IPS-18a (cell line): ENCODE data around the gene CCT6A.
"Not testable (repeated sequence)": the region's sequence is repeated elsewhere in the genome, so short reads cannot be mapped to it uniquely, and the experiment has no call there.

Experiments used
- H3K27ac ChIP-seq: one replicate; pipeline ENCODE4 v1.5.1; 2013; ENCODE audit warnings: low read length
- H3K27me3 ChIP-seq: one replicate; pipeline ENCODE4 v1.6.1; 2013; ENCODE audit warnings: mild to moderate bottlenecking, low read length; ENCODE audit not compliant: control insufficient read depth, insufficient read depth
- H3K36me3 ChIP-seq: one replicate; pipeline ENCODE4 v1.6.1; 2013; ENCODE audit warnings: low read depth, low read length; ENCODE audit not compliant: control insufficient read depth
- H3K4me1 ChIP-seq: one replicate; pipeline ENCODE4 v1.6.1; 2013; ENCODE audit warnings: low read depth, low read length; ENCODE audit not compliant: control insufficient read depth
- H3K4me3 ChIP-seq: one replicate; pipeline ENCODE4 v1.5.1; 2013; ENCODE audit warnings: low read length
- H3K9ac ChIP-seq: one replicate; pipeline ENCODE4 v1.6.1; 2013; ENCODE audit warnings: mild to moderate bottlenecking, low read length, moderate library complexity
- H3K9me3 ChIP-seq: one replicate; pipeline ENCODE4 v1.6.1; 2013; ENCODE audit warnings: low read depth, low read length; ENCODE audit not compliant: control insufficient read depth

Gene CCT6A

DNA sequence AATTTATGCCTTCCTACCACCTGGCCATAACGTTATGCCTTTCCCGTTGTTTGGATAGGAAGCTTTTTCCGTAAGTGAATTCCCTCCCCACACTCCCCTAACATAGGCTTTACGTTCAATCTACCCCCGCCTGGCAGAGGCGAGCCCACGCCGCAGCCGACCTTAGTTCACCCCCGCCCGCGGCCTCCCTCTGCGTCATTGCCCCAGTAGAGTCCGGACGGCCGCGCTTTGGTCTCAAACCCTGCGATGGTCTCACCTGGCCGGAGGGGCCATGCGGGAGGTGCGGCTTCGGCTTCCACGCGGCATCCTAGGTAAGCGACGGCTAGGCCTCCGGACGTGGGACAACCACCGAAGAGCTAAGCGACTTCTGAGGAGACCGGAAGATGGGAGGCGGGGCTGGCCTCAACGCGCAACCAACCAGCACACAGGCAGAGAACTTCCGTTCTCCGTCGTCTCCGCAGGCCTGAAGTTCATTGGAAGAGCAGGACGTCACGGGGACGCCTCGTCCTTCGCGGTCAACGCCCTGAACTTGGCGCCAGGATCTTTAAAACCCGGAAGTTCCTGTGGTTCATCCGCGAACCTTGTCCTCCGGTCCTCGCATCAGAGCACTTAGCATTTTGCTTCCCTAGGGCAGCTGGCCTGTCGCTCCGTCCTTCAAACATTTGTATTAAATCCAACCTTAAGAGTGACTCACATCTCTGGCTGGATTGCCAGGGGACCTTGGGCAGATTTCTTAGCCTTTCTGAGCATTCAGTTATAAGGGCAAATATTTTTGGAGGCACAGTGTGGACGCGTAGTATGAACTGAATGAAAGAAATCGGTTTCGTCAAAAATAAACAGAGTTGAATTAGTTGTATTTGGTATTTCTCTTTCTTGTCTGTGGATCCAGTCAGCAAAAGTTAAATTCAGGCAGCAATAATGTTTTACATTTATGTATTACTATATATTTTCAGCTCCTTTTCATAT, 54.8 kb downstream of the CCT6A start, which contains the start of gene CHCHD2:
TSS of gene CHCHD2 (minus strand) at position 369 of the 966 bp plus-strand sequence. CDS start at position 306, 63 bp downstream.
- H3K4me1 ChIP-seq, result peaks cover 2% of the 10 kb centered on the region
- H3K9ac ChIP-seq, result peak within 1 kb of the TSS; percentile 90
- H3K4me3 ChIP-seq, result peak within 1 kb of the TSS; percentile 100
- H3K27ac ChIP-seq, result peak within 1 kb of the TSS; percentile 2
- peaks cover 26% of the 10 kb centered on the region for H3K36me3 ChIP-seq
- no peaks in the 10 kb centered on the region for H3K27me3 ChIP-seq
- H3K9me3 ChIP-seq, result peaks cover 11% of the 10 kb centered on the region

DNA sequence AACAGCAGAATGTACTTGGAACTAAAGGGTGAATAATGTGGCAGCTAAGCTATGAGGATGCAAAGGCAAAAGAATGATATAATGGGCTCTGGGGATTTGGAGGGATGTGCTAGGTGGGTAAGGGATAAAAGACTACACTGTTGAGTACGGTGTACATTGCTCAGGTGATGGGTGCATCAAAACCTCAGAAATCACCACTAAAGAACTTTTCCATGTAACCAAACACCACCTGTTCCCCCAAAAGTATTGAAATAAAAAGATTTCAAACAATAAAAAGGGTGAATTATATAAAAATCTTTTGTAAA, 56.3 kb downstream of the CCT6A start:
- Histone ChIP-seq H3K4me1 (peaks cover 2% of the 10 kb centered on the region), H3K36me3 (peaks cover 11% of the 10 kb centered on the region), H3K9ac (no peak overlapping the region), H3K9me3 (peaks cover 11% of the 10 kb centered on the region), H3K27me3 (no peaks in the 10 kb centered on the region), H3K4me3 (no peak overlapping the region), H3K27ac (no peak overlapping the region)

DNA sequence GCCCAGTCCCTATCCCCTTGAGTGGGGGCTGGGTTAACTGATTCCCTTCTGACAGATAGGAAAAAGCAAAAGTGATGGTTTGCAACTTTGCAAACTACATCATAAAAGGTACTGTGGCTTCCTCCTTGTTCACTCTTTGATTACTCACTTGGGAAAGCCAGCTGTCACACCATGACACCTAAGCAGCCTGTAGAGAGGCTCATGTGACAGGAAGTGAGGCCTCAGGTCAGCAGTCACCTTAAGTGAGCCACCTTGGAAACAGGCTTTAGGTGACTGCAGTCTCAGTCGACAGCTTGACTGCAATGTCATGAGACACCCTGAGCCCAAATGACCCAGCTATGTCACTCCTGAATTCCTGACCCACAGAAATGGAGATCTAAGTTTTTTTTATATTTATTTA, 59.0 kb downstream of the CCT6A start:
- peaks cover 22% of the 10 kb centered on the region for H3K9me3 ChIP-seq
- no peak overlapping the region for H3K4me3 ChIP-seq
- H3K9ac ChIP-seq, result no peak overlapping the region
- no peaks in the 10 kb centered on the region for H3K27me3 ChIP-seq
- no peaks in the 10 kb centered on the region for H3K36me3 ChIP-seq
- H3K4me1 ChIP-seq, result no peaks in the 10 kb centered on the region
- no peak overlapping the region for H3K27ac ChIP-seq

DNA sequence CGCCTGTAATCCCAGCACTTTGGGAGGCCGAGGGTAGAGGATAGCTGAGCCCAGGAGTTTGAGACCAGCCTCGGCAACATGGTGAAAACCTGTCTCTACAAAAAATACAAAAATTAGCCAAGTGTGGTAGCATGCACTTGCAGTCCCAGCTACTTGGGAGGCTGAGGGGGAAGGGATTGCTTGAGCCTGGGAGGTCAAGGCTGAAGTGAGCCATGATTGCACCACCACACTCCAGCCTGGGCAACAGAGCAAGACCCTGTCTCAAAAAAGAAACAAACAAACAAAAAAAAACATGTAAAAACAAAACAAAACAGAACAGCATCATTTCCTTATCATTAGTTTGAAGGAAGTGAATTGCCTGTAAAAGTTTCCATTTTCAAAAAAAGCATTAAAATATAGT, 60.7 kb downstream of the CCT6A start:
- H3K27ac ChIP-seq, H3K4me3 ChIP-seq, H3K36me3 ChIP-seq, H3K4me1 ChIP-seq, H3K9ac ChIP-seq, H3K27me3 ChIP-seq: not testable (repeated sequence)
- peaks cover 31% of the 10 kb centered on the region for H3K9me3 ChIP-seq
